Head of caudate nucleus (tissue), 42 donors: ENCODE measurements around the gene SBF2.
"Not testable (repeated sequence)": the region's sequence is repeated elsewhere in the genome, so short reads cannot be mapped to it uniquely, and the experiment has no call there.

Source experiments
- DNase-seq, 42 donors: peaks; one replicate each; pipeline versions ENCODE4 v3.0.0 to v3.0.0-alpha.2; 2020 to 2021; ENCODE audit warnings: mixed read lengths in 7 of 42
- intact Hi-C: fragments of 100-400 bp; cut with DNase I; formaldehyde crosslinking; loops from one replicate; pipeline ENCODE4 v1.15.0; 2022

SBF2 gene

DNA sequence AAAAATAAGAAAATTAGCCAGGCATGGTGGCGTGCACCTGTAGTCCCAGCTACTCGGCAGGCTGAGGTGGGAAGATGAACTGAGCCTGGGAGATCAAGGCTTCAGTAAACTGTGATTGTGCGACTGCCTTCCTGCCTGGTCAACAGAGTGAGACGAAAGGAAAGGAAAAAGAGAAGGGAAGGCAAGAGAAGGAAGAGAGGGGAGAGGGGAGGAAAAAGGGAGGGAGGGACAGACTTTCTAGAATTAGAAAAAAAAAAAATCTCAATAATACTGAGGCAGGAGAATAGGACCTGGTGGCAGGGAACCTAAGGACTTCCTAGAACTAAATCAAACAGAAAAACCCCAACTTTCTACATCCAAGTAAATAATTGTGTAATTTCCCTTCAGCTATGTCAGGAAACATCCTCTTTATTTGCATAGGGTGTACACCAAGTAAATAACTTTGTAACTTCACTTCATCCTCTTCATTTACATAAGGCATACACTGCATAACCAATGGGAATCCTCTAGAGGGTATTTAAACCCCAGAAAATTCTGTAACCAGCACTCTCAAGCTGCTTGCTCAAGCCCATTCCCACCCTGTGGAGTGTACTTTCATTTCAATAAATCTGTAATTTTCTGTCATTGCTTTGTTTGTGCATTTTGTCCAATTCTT lies 8.7 kb downstream of the SBF2 start:
- intact Hi-C loops, result no loop called here
- no peak for DNase-seq

DNA sequence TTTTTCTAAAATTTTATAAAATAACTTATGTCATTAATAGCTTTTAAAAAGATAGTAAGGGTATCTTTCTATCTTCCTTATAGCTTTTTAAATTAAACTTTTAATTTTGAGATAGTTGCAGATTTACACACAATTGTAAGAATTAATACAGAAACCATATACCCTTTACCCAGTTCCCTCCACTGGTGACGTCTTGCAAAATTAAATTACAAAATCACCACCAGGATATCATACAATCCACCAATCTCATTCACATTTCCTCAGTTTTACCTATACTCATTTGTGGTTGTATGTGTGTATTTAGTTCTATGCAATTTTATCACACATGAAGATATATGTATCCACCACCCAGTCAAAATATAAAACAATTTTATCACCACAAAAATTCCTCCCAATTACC lies 10.0 kb downstream of the SBF2 start:
- intact Hi-C loops, result no loop called here

DNA sequence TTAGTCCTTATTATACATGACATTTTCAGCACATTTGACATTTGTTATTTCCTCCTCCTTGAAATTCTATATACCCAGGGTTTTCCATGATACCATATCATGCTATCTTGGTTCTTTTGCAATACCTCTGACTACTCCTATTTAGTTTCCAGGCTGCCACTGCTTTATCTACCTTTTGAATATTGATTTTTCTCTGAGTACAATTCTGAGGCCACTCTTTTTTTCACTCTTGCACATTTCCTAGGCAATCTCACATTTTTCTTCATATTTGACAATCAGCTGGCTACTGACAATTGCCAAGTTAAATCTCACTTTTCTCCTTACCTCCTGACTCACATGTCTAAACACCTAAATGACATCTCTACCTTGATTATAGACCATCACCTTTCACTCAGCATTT lies 11.9 kb downstream of the SBF2 start:
- no peak for DNase-seq
- intact Hi-C loops, result no loop called here

More for the DNA sequence above, 10.0 kb downstream of the SBF2 start:
- DNase-seq, result no peak

DNA sequence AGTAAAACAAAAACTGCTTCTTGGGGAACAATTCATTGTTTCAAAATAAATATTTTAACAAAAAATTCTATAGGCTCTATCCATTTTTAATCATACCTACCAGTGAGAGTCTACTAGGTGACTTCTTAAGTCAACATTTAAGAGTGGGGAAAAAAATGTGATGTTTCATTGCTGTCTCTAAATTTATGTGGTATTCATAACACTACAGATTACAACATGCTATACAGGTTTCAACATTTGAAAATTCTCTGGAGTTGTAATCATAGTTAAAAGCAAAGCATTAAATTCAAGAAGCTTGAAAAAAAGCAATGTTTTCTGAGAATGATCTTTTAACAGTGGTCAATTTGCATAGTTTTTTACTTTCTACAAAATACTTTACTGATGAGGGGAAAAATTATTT lies 18.3 kb downstream of the SBF2 start:
- intact Hi-C loops, result no loop called here
- DNase-seq, result no peak

DNA sequence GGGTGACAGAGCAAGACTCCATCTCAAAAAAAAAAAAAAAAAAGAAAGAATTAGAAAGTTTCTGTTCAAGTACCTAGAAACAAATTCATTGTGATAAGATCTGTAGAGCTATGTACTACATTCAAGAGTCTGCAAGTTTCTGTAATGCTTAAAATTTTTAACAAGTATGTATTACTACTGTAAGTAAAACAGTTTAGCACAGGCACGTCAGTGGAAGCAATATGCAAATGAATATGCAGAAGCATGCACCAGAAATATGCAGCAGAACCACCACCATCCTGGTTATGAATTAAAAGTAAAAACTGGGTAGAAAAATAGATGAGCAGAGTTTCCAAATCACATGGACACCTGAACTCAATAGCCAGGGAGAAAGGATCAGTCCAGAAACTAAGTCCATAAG lies 19.3 kb downstream of the SBF2 start:
- intact Hi-C loops, result no loop called here

DNA sequence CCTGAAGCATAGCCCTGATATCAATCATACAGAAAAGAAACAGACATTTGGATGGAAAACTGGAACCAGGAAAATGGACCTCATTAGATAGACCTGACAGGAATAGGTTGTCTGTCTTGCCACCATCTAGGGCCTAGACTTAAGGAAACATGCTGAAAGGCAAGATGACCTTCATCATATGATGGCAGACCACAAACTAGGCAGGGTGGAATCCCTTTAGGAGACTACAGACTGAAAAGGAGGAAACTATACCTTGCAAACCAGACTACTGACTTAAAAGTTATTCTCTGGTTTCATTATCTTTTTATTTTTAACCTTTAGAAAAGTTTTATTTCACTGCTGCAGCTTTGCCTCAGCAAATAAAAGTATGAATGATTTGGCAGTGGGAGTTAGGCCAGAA lies 20.3 kb downstream of the SBF2 start:
- intact Hi-C loops, result no loop called here
- DNase-seq, result no peak

More for the DNA sequence above, 19.3 kb downstream of the SBF2 start:
- no peak for DNase-seq

DNA sequence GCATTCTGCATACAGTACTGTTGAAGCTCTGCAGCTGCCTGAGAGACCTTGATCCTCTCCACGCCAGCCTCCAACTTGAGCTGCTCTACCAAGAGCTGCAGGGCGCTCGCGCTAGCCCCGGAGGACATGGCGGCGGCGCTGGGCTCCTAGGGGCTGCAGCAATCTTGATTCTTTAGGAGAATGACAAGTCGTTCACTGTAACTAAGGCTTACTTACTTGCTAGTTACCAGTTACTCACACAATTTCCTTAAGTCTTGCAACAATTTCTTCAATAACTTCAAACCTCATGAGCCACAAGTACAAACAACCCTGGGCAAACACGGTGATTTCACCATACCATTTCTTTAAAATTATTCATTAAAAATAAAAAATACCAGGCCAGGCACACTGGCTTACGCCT lies 21.9 kb downstream of the SBF2 start:
- DNase-seq, result no peak
- intact Hi-C loops, result no loop called here

DNA sequence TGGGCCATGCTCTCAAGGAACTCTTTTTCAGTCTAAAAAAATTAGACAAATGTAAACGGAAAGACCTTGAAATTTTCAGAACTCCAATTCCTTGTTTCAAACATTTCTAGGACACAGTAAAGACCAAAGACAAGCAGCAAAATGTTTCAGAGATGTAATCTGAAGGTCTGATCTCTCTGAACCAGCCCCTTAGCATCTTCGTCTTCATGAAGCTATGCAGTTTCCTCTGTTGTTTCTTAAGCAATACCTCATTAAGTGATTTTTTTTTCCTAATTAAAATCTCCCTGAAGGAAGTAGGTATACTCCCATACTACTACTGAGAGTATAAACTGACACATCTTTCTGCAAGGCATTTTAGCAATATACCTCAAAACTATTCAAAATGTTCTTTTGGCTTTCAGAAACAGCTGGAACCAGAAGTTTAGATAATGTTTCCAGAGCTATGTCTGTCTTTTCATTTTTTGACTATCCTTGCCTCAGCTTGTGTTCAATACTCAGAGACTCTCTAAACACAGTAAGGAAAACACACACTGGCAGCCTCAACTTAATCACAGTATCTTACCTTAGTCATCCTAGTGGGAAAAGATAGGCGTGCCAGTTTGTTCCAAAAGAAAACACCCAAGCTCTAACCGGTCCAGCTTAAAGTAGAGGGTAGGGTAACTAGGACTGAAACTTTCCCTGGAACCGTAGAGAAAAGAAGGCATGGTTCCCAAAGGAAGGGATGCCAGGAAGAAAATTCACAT lies 25.1 kb downstream of the SBF2 start:
- intact Hi-C loops, result no loop called here

DNA sequence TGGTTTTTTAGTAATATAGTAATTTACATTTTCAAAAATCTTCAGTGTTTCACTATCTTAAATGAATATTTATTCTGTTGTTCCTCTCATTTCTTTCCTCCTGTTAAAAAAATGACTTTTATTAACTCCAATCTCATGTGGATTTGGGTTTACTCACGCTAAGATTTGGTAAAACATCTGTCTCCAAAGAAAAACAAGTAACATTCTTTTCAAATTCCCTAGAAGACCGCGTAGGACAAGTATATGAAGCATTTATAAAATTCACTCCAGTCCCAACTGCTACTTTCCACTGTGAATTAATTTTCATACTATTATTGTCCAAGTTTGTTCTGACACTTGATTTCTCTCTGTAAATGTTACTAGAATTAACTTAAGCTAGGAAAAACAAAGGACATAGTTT lies 26.2 kb downstream of the SBF2 start:
- no peak for DNase-seq
- intact Hi-C loops, result no loop called here

More for the DNA sequence above, 25.1 kb downstream of the SBF2 start:
- no peak for DNase-seq

DNA sequence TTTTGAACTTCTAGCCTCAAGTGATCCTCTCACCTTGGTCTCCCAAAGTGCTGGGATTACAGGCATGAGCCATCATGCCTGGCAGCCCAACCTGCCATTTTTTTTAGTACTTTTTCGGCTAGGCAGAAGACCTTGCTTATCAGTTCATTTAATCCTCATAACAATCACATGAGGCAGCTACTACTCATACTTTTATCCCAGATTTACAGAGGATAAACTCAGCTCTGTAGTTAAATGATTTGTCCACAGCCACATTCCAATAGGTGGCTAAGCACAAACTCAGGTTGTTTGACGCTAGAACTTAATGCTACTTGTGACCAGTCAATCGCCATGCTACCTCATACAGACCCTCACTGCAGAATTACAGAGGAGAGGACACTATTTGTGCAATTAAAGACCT lies 28.1 kb downstream of the SBF2 start:
- intact Hi-C loops, result no loop called here
- no peak for DNase-seq

DNA sequence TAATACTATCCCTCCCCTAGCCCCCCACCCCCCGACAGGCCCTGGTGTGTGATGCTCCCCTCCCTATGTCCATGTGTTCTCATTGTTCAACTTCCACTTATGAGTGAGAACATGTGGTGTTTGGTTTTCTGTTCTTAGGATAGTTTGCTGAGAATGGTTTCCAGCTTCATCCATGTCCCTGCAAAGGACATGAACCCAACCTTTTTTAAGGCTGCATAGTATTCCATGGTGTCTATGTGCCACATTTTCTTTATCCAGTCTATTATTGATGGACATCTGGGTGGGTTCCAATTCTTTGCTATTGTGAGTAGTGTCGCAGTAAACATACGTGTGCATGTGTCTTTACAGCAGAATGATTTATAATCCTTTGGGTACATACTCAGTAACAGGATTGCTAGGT lies 29.3 kb downstream of the SBF2 start:
- DNase-seq, intact Hi-C loops: not testable (repeated sequence)

DNA sequence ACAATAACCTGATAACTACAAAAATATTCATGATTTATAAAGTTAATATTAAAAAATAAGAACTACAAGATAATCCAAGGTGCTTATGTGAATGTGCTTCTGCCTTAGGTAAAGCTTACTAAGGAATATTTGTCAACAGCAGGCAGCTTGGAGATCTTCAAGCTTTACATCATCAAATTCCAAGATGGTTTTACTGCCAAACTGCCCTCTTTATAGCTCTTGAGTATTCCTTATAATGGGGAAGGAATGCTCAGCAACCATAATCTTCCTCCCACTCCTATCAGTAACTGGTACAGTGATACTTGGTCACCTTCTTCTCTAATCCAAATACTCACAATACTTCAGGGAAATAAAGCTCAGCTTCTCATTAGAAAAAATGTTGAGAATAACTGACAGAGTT lies 30.1 kb downstream of the SBF2 start:
- DNase-seq, result no peak
- intact Hi-C loops, result no loop called here

DNA sequence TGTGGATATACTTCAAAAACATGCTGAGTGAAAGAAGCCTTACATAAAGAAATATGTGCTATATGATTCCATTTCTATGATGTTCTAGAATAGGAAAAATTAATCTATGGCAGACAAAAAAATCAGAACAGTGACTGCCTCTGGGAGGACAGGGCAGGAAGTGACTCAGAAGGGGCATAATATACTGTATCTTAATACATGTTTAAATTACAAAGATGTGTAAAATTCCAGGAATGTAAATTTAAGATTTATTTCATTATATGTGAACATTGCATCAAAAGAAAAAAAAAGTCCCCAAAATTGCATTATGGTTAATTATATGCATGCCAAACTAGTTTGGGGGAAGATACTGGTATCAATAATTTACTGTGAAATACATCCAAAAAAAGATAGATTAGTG lies 32.2 kb downstream of the SBF2 start:
- no peak for DNase-seq
- intact Hi-C loops, result no loop called here

DNA sequence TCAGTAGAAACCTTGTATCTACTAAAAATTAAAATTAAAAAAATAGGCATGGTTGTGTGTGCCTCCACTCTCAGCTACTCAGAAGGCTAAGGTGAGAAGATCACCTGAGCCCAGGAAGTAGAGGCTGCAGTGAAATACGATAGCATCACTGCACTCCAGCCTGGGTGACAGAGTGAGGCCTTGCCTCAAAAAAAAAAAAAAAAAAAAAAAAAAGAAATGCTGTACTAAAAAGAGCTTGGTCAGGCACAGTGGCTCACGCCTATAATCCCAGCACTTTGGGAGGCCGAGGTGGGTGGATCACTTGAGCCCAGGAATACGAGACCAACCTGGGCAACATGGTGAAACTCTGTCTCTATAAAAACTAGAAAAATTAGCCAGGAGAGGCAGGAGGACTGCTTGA lies 36.5 kb downstream of the SBF2 start:
- no peak for DNase-seq
- intact Hi-C loops, result no loop called here

DNA sequence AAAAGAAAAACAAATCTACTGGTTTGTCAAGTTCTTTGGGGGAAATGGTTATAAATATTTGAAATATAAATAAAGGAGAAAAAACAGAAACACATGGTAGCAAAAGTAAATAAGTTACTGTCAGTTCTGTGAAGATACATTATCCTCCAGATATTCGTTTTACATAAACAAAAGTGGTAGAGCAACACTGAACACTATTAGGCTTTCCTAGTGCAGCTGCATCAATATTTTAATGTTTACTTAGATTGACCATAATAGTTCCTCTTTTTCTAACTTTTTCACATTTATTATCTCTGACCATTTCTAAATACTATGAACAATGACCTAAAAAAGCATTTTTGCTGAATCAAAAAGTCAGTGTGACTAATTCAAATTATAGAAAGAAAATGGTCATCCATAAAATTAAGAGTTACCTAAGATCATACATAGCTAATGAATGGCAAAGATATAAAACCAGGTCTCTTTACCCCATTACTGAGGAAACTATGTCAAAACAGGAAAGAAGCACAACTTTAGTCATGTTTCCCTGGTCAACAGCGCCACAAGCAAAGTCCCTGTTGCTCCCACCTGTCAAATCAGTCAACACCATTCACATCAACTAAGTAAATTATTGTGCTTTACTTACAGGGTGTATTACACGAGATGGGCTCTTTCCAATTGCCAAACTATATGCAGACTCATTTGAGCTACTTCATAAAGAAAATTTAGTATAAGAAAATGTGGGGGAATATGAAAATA lies 38.5 kb downstream of the SBF2 start:
- no peak for DNase-seq
- intact Hi-C loops, result no loop called here

DNA sequence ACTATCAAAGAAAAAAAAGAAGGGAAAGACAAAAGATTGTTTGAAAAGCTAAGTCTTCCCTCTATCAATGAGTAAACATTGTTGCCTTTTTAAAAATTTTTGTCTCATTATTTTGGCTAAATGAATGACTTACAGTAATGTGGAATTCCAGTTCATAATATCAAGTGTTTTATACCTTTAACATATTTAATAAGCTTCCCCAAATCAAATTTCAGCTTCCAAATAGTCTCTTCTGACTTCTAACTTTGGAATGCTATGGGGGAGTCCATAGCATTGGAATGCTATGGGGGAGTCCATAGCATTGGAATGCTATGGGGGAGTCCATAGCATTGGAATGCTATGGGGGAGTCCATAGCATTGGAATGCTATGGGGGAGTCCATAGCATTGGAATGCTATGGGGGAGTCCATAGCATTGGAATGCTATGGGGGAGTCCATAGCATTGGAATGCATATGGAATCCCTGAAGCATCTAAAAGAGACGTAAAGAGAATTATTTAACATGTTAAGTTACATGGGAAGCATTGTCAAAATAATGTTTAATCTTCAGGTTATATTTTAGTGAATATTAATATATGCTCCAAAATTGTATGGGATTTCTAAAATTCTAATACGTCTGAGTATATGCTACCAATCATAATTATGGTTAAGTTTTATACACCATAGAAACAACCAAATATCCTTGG lies 44.4 kb downstream of the SBF2 start:
- intact Hi-C loops, DNase-seq: not testable (repeated sequence)

DNA sequence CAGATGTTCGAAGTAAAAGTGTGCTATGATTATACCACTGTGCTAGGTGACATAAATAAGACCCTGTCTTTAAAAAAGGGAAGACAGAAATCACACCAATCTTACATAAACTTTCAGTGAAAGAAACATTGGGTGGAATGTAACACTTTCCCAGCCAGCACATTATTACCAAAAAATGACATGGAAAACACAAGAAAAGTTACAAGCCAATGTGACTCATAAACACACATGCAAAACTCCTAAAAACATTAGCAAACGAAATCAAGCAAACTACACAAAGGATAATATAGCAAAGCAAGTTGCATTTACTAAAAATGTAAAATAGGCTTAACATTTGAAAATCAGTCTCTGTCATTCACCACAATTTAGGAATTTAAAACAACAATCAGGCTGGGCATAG lies 47.0 kb downstream of the SBF2 start:
- intact Hi-C loops, result no loop called here
- DNase-seq, result no peak

DNA sequence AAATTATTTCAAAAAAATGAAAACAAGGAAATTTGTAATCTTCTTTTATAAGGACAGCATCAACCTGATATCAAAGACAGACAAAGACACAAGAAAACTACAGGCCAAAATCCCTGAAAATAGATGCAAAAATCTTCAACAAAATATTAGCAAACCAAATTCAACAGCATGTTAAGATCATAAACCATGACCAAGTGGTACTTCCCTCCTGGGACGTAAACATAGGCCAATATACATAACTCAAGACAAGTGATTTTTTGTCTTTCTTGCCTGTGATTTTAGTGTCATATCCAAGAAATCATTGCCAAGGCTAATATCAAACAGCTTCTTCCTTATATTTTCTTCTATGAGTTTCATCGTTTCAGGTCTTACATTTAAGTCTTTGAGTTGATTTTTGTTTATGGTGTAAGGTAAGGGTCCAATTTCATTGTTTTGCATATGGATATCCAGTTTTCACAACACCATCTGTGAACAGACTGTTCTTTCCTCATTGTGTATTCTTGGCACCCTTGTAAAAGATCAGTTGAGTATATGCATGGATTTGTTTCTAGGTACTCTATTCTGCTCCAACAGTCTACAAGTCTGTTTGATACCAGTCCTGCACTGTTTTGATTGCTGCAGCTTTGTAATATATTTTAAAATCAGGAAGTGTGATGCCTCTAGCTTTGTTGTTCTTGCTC lies 50.0 kb downstream of the SBF2 start:
- intact Hi-C loops, result no loop called here
- no peak for DNase-seq

DNA sequence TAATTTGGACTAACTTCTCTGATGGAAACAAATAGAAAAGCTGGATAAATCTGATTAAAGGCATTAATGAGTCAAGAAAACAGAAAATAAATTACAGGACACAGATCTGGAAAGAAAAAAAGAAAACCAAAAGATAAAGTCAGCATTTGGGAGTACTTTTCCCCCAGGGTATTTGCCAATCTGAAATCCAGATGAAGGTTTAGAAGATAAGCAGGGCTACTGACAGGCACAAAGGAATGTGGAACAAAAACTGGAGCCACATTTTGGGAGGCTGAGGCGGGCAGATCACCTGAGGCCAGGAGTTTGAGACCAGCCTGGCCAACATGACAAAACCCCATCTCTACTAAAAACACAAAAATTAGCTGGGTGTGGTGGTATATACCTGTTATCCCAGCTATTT lies 57.2 kb downstream of the SBF2 start:
- intact Hi-C loops, result no loop called here
- DNase-seq, result no peak
